IMR-90 (cell line): ENCODE data around the gene HIF1A. TPM values are rescaled to one million over a fixed set of nuclear protein-coding genes. Genes with fewer than 3 reads are reported as not detected.

Source experiments
- ATAC-seq: fragments of 200-7000 bp; cut with Tn5 transposase; 2 replicates; pipeline ENCODE4 v1.9.1; 2020; ENCODE audit warnings: low read depth, mild to moderate bottlenecking, moderate library complexity
- BruUV-seq: library from RNA; stranded (reverse); fragments of 400-500 nt; replicated peaks from 2 replicates; lab custom pipeline; 2021; lab: Mats Ljungman, UMichigan
- CTCF ChIA-PET: fragments of 300-600 bp; formaldehyde crosslinking; extraction: SDS; loops from one replicate; lab custom pipeline; 2021; ENCODE audit warnings: antibody characterized with exemption; lab: Yijun Ruan, JAX
- POLR2A ChIA-PET: fragments of 300-600 bp; sonication (Branson Sonifier 250); formaldehyde crosslinking; loops from one replicate; lab custom pipeline; 2022; ENCODE audit warnings: antibody characterized with exemption; ENCODE audit not compliant: unreplicated experiment; lab: Charles Lee
- DNase-seq: peaks from one replicate; pipeline ENCODE4 v3.0.0; 2013
- H2AFZ ChIP-seq: replicated peaks from 2 replicates; pipeline ENCODE3; 2013; ENCODE audit warnings: low read length, mild to moderate bottlenecking; ENCODE audit not compliant: poor library complexity
- H2AK5ac ChIP-seq: 2 replicates; pipeline ENCODE4 v1.6.1; 2013; ENCODE audit warnings: low read depth, low read length, inconsistent platforms
- H2AK9ac ChIP-seq: replicated peaks from 2 replicates; pipeline ENCODE3; 2013; ENCODE audit warnings: mild to moderate bottlenecking, low read depth, low read length, moderate library complexity; ENCODE audit not compliant: poor library complexity
- H2BK120ac ChIP-seq: 2 replicates; pipeline ENCODE4 v1.6.1; 2013; ENCODE audit warnings: low read depth, low read length, inconsistent platforms
- H2BK15ac ChIP-seq: 3 replicates; pipeline ENCODE4 v1.6.1; 2013; ENCODE audit warnings: low read depth, low read length, inconsistent platforms
- H2BK20ac ChIP-seq: 2 replicates; pipeline ENCODE4 v1.6.1; 2013; ENCODE audit warnings: low read depth, mild to moderate bottlenecking, inconsistent platforms, low read length, moderate library complexity
- H2BK5ac ChIP-seq: 2 replicates; pipeline ENCODE4 v1.6.1; 2013; ENCODE audit warnings: mild to moderate bottlenecking, low read depth, low read length, inconsistent platforms; ENCODE audit not compliant: poor library complexity, severe bottlenecking
- H3K14ac ChIP-seq: replicated peaks from 2 replicates; pipeline ENCODE4 v1.6.1; 2013; ENCODE audit warnings: low read depth, low read length, inconsistent platforms
- H3K18ac ChIP-seq: 2 replicates; pipeline ENCODE4 v1.6.1; 2013; ENCODE audit warnings: low read depth, low read length, control low read depth
- H3K23ac ChIP-seq: 2 replicates; pipeline ENCODE4 v1.6.1; 2013; ENCODE audit warnings: low read depth, low read length, inconsistent platforms
- H3K27ac ChIP-seq: 2 replicates; pipeline ENCODE4 v1.5.1; 2013; ENCODE audit warnings: mild to moderate bottlenecking, control low read depth, low read length; ENCODE audit not compliant: insufficient read depth
- H3K27me3 ChIP-seq: 2 replicates; pipeline ENCODE4 v1.6.1; 2013; ENCODE audit warnings: low read length; ENCODE audit not compliant: control insufficient read depth, insufficient read depth
- H3K36me3 ChIP-seq: 2 replicates; pipeline ENCODE4 v1.6.1; 2013; ENCODE audit warnings: low read length, mixed read lengths; ENCODE audit not compliant: control insufficient read depth, insufficient read depth
- H3K4ac ChIP-seq: 2 replicates; pipeline ENCODE4 v1.6.1; 2013; ENCODE audit warnings: low read depth, low read length, inconsistent platforms
- H3K4me1 ChIP-seq: 2 replicates; pipeline ENCODE4 v1.6.1; 2013; ENCODE audit warnings: low read length, mixed read lengths; ENCODE audit not compliant: control insufficient read depth, insufficient read depth
- H3K4me2 ChIP-seq: 2 replicates; pipeline ENCODE4 v1.6.1; 2013; ENCODE audit warnings: low read depth, mild to moderate bottlenecking, control low read depth, low read length, moderate library complexity
- H3K4me3 ChIP-seq: 2 replicates; pipeline ENCODE4 v1.5.1; 2013; ENCODE audit warnings: low read depth, mild to moderate bottlenecking, control low read depth, low read length, moderate library complexity; ENCODE audit not compliant: insufficient read depth
- H3K56ac ChIP-seq: 2 replicates; pipeline ENCODE4 v1.6.1; 2013; ENCODE audit warnings: low read length, inconsistent platforms; ENCODE audit not compliant: insufficient read depth; ENCODE audit errors: extremely low read depth
- H3K79me1 ChIP-seq, 2 experiments: 2 replicates each; pipeline ENCODE4 v1.6.1; 2013; ENCODE audit warnings: low read length in 2 of 2, inconsistent platforms in 1 of 2, low read depth in 1 of 2
- H3K9ac ChIP-seq: 2 replicates; pipeline ENCODE4 v1.6.1; 2013; ENCODE audit warnings: low read depth, low read length, control low read depth
- H3K9me1 ChIP-seq: 2 replicates; pipeline ENCODE4 v1.6.1; 2013; ENCODE audit warnings: low read length, inconsistent platforms; ENCODE audit not compliant: insufficient read depth
- H3K9me3 ChIP-seq: 2 replicates; pipeline ENCODE4 v1.6.1; 2013; ENCODE audit warnings: low read length; ENCODE audit not compliant: control insufficient read depth, insufficient read depth
- H4K20me1 ChIP-seq: 2 replicates; pipeline ENCODE4 v1.6.1; 2013; ENCODE audit warnings: low read length, inconsistent platforms; ENCODE audit not compliant: insufficient read depth
- H4K5ac ChIP-seq: 2 replicates; pipeline ENCODE4 v1.6.1; 2013; ENCODE audit warnings: mild to moderate bottlenecking, low read depth, low read length, control low read depth
- H4K8ac ChIP-seq, 2 experiments: 2 replicates each; pipeline ENCODE4 v1.6.1; 2013; ENCODE audit warnings: low read depth in 2 of 2, low read length in 2 of 2, control low read depth in 1 of 2, inconsistent platforms in 1 of 2
- H4K91ac ChIP-seq: 2 replicates; pipeline ENCODE4 v1.6.1; 2013; ENCODE audit warnings: low read depth, low read length, inconsistent platforms; ENCODE audit not compliant: insufficient read depth
- MAFK ChIP-seq: IDR thresholded peaks from 2 replicates; pipeline ENCODE4 v1.6.1; 2012; ENCODE audit warnings: low read depth, low read length, improper control_type of control experiment
- RCOR1 ChIP-seq: IDR thresholded peaks from 2 replicates; pipeline ENCODE4 v1.6.1; 2012; ENCODE audit warnings: mild to moderate bottlenecking, low read length, improper control_type of control experiment; ENCODE audit not compliant: insufficient replicate concordance
- WGBS, 2 experiments: methylation state at CpG; one replicate each; pipeline versions ENCODE4 v1.1.5 to v1.1.7; 2013; ENCODE audit warnings: missing lambda C conversion rate in 2 of 2; ENCODE audit not compliant: insufficient read length in 1 of 2; ENCODE audit errors: extremely low coverage in 2 of 2; 5-methylcytosine and 5-hydroxymethylcytosine counted together
- dilution Hi-C: fragments of 300-500 bp; cut with HindIII; formaldehyde crosslinking; loops from one replicate; pipeline ENCODE4 v1.14.3; 2018; ENCODE audit warnings: low sequenced_read_pairs; ENCODE audit not compliant: unreplicated experiment
- in situ Hi-C: fragments of 300-500 bp; cut with MboI; formaldehyde crosslinking; loops from 3 replicates; pipeline ENCODE4 v1.14.3; 2019; ENCODE audit warnings: low sequenced_read_pairs, inconsistent platforms, mixed read lengths
- intact Hi-C: fragments of 100-400 bp; cut with micrococcal nuclease; formaldehyde crosslinking; loops from 2 replicates; pipeline ENCODE4 v1.10.0; 2022
- polyA plus RNA-seq, 3 experiments: library from polyadenylated mRNA; depleted of rRNA; stranded (reverse); fragments of >200 nt; gene quantifications; 2 replicates each; pipeline ENCODE4 v1.2.3, GENCODE V29; 2012; ENCODE audit warnings: low replicate concordance in 1 of 3
- total RNA-seq: library from RNA; depleted of rRNA; stranded (reverse); fragments of >200 nt; gene quantifications from 2 replicates; pipeline ENCODE4 v1.2.3, GENCODE V29; 2012

Gene HIF1A
- total and polyA plus RNA-seq, 2 of the 4 experiments (the other 2 are of a cell fraction), result 128 to 301 TPM

GRCh38 chr14:61649283-61649682 lies 46.0 kb upstream of the HIF1A start:
- no peaks in the 10 kb centered on the region for H3K27me3 ChIP-seq
- intact Hi-C loops, result no loop called here
- in situ Hi-C loops, result no loop called here

More at GRCh38 chr14:61649283-61649682, 46.0 kb upstream of the HIF1A start:
- ATAC-seq (no peak), DNase-seq (no peak)
- Histone ChIP-seq H3K4me1 (peaks cover 4% of the 10 kb centered on the region), H3K14ac (no peak overlapping the region), H3K4me2 (no peak overlapping the region), H3K36me3 (no peaks in the 10 kb centered on the region), H4K5ac (no peak overlapping the region), H4K20me1 (no peaks in the 10 kb centered on the region), H3K4ac (no peak overlapping the region), H2BK120ac (no peak overlapping the region), H2BK5ac (no peak overlapping the region), H2AFZ (no peak overlapping the region), H3K9me1 (no peaks in the 10 kb centered on the region), H2AK5ac (no peak overlapping the region), H3K56ac (no peak overlapping the region), H3K79me1 (no peaks in the 10 kb centered on the region), H3K18ac (no peak overlapping the region), H3K9me3 (no peaks in the 10 kb centered on the region), H4K8ac (no peak overlapping the region), H4K91ac (no peak overlapping the region), H2AK9ac (no peak overlapping the region), H2BK20ac (no peak overlapping the region), H3K4me3 (no peak overlapping the region), H3K9ac (no peak overlapping the region), H3K23ac (no peak overlapping the region), H2BK15ac (no peak overlapping the region), H3K27ac (no peak overlapping the region)
- dilution Hi-C loops, result no loop called here
- TF ChIP-seq RCOR1 (no peak), MAFK (no peak)
- ChIA-PET CTCF (no interaction called here), POLR2A (no interaction called here)
- BruUV-seq, result no TSS peak
- WGBS, 2 experiments, result no CpG with 5 or more reads among the region's 4 CpGs
